GM10248 (cell line): ENCODE measurements around the gene ERICH6.
A peak's percentile ranks its signal among the peaks of the same experiment; 100 is the strongest.

ENCODE experiments used
- CTCF ChIA-PET: fragments of 300-600 bp; sonication (Branson Sonifier 250); formaldehyde crosslinking; extraction: SDS; loops from one replicate; lab custom pipeline; 2021; ENCODE audit warnings: antibody characterized with exemption; lab: Yijun Ruan, JAX
- POLR2A ChIA-PET: fragments of 350-650 bp; sonication (Branson Sonifier 250); formaldehyde crosslinking; extraction: SDS; loops from one replicate; lab custom pipeline; 2020; ENCODE audit warnings: antibody characterized with exemption; lab: Yijun Ruan, JAX
- DNase-seq: peaks from one replicate; pipeline ENCODE4 v3.0.0; 2012; ENCODE audit errors: extremely low spot score
- CTCF ChIP-seq: IDR thresholded peaks from 2 replicates; pipeline ENCODE4 v1.5.1; 2012; ENCODE audit warnings: mild to moderate bottlenecking, low read depth; ENCODE audit errors: extremely low read depth, missing control alignments, control extremely low read depth

Gene ERICH6

GRCh38 chr3:150721285-150722130 is 17.8 kb upstream of the ERICH6 start:
- DNase-seq = peak; percentile 73
- ChIA-PET CTCF (interaction anchor here (0.7 to 2.8 kb wide), 46 partner anchors 8 to 427 kb away, joined by 3 to 33 read pairs (median 5); partner anchors contain the start of genes ERICH6 and SIAH2), POLR2A (interaction anchor here (1.0 kb wide), 1 partner anchor 42 kb away, joined by 3 read pairs; the partner anchor contains the start of gene SIAH2)
- peak; percentile 68 for TF ChIP-seq CTCF

GRCh38 chr3:150720444-150720843 is 16.7 kb upstream of the ERICH6 start:
- DNase-seq = no peak
- no peak for TF ChIP-seq CTCF
- ChIA-PET CTCF (interaction anchor here (0.7 to 2.8 kb wide), 24 partner anchors 8 to 422 kb away, joined by 3 to 33 read pairs (median 7); partner anchors contain the start of genes ERICH6 and SIAH2), POLR2A (no interaction called here)

GRCh38 chr3:150710097-150710496 is 6.4 kb upstream of the ERICH6 start:
- CTCF ChIA-PET = interaction anchor here (2.2 kb wide), 1 partner anchor 11 kb away, joined by 13 read pairs; no protein-coding TSS in a partner anchor
- DNase-seq = no peak
- TF ChIP-seq CTCF = no peak
- POLR2A ChIA-PET = no interaction called here

- ChIA-PET POLR2A (interaction anchor here (0.7 to 1.2 kb wide), 4 partner anchors 60 to 388 kb away, joined by 3 to 4 read pairs (median 4); partner anchors contain the start of gene SIAH2), CTCF (interaction anchor here (1.0 to 2.7 kb wide), 7 partner anchors 8 to 175 kb away, joined by 3 to 12 read pairs (median 6); no protein-coding TSS in a partner anchor)
- peak; percentile 48 for DNase-seq
- TF ChIP-seq CTCF = no peak
These were observed 393 bp downstream of the ERICH6 start for GRCh38 chr3:150703299-150703755.

- CTCF ChIA-PET = interaction anchor here (1.0 kb wide), 1 partner anchor 173 kb away, joined by 3 read pairs; no protein-coding TSS in a partner anchor
- DNase-seq = no peak
- no peak for TF ChIP-seq CTCF
- POLR2A ChIA-PET = no interaction called here
These were observed 4.6 kb downstream of the ERICH6 start for GRCh38 chr3:150699068-150699639.

- POLR2A ChIA-PET = no interaction called here
- CTCF ChIA-PET = no interaction called here
- no peak for TF ChIP-seq CTCF
- no peak for DNase-seq
These were observed 6.1 kb downstream of the ERICH6 start for GRCh38 chr3:150697646-150698045.
